Right renal pelvis (tissue), 4 donors: ENCODE results near the gene ADGRV1. TPM values are rescaled to one million over a fixed set of nuclear protein-coding genes. Genes with fewer than 3 reads are reported as not detected.

Source experiments
- DNase-seq, 4 donors: peaks; one replicate each; pipeline ENCODE4 v3.0.0-alpha.2; 2013; ENCODE audit warnings: low read depth in 4 of 4, low spot score in 3 of 4, missing footprints in 1 of 4
- polyA plus RNA-seq, 4 donors: library from polyadenylated mRNA; unstranded; fragments of 120-200 nt; gene quantifications; one replicate each; pipeline ENCODE4 v1.2.1, GENCODE V29; 2013; ENCODE audit not compliant: insufficient read length in 4 of 4

The ADGRV1 gene
- polyA plus RNA-seq, result 10 to 100 TPM in 3 of 4 donors, 1 to 10 TPM in 1; 8.6 to 12.6 (median 12.0) TPM

- peak; percentile 69 to 86 (median 77) for DNase-seq
Observed at GRCh38 chr5:90558344-90559192, at the start of gene ADGRV1. TSS of gene ADGRV1 (plus strand) at chr5:90558797. CDS start at chr5:90558896, 99 bp downstream.

- DNase-seq, result no peak
Observed at GRCh38 chr5:90510438-90510837, 48.2 kb upstream of the ADGRV1 start.

GRCh38 chr5:90514520-90514919, 44.1 kb upstream of the ADGRV1 start:
- DNase-seq, result no peak

GRCh38 chr5:90518661-90519060, 39.9 kb upstream of the ADGRV1 start:
- DNase-seq, result no peak

- no peak for DNase-seq
Observed at GRCh38 chr5:90519081-90519480, 39.5 kb upstream of the ADGRV1 start.

GRCh38 chr5:90528601-90529193, 29.9 kb upstream of the ADGRV1 start:
- peak in 3 of 4 donors; percentile 10 to 28 (median 28) for DNase-seq

GRCh38 chr5:90529194-90529938, 29.2 kb upstream of the ADGRV1 start, which contains the start of gene LYSMD3:
TSS of gene LYSMD3 (minus strand) at chr5:90529584. CDS start at chr5:90525289, 4,295 bp downstream.
- peak; percentile 88 to 92 (median 91) for DNase-seq

- peak; percentile 28 to 73 (median 58) for DNase-seq
Observed at GRCh38 chr5:90529939-90530677, 28.5 kb upstream of the ADGRV1 start.

- no peak for DNase-seq
Observed at GRCh38 chr5:90530736-90531487, 27.7 kb upstream of the ADGRV1 start.

GRCh38 chr5:90533794-90534193, 24.8 kb upstream of the ADGRV1 start:
- DNase-seq, result no peak

GRCh38 chr5:90534922-90535321, 23.7 kb upstream of the ADGRV1 start:
- no peak for DNase-seq

GRCh38 chr5:90542827-90543519, 15.6 kb upstream of the ADGRV1 start:
- DNase-seq, result no peak

GRCh38 chr5:90545511-90545910, 13.1 kb upstream of the ADGRV1 start:
- DNase-seq, result no peak

- DNase-seq, result no peak
Observed at GRCh38 chr5:90546216-90546837, 12.3 kb upstream of the ADGRV1 start.

GRCh38 chr5:90547072-90547536, 11.5 kb upstream of the ADGRV1 start:
- no peak for DNase-seq

- no peak for DNase-seq
Observed at GRCh38 chr5:90548069-90548593, 10.5 kb upstream of the ADGRV1 start.

- no peak for DNase-seq
Observed at GRCh38 chr5:90549223-90549622, 9.4 kb upstream of the ADGRV1 start.

- DNase-seq, result no peak
Observed at GRCh38 chr5:90549729-90550275, 8.8 kb upstream of the ADGRV1 start.
